Transverse colon (tissue), 4 donors: ENCODE results near the gene GPR78.

ENCODE experiments used
- EP300 ChIP-seq: sonication (generic); formaldehyde crosslinking; IDR thresholded peaks from one replicate; pipeline ENCODE4 v1.6.1; 2017; ENCODE audit warnings: antibody characterized with exemption, low read depth
- POLR2A ChIP-seq: fragments of 450-650 bp; IDR thresholded peaks from one replicate; pipeline ENCODE4 v1.6.1; 2016; ENCODE audit warnings: antibody characterized with exemption, mild to moderate bottlenecking, moderate library complexity
- POLR2AphosphoS5 ChIP-seq, 3 donors: sonication (generic); formaldehyde crosslinking; IDR thresholded peaks; one replicate each; pipeline ENCODE4 v1.6.1; 2016; ENCODE audit warnings: antibody characterized with exemption in 3 of 3
- TF ChIP-seq, protein P1 (sequence below), 5 experiments: fragments of 200-600 bp in 3 of 5; fragments of 450-650 bp in 2 of 5; sonication (generic) in 3 of 5; IDR thresholded peaks; 1 replicate in 2 of 5; 2 replicates in 3 of 5; pipeline ENCODE4 v1.5.1; 2016 to 2017; ENCODE audit warnings: antibody characterized with exemption in 5 of 5, inconsistent platforms in 3 of 5, mild to moderate bottlenecking in 2 of 5, moderate library complexity in 1 of 5

DNA sequence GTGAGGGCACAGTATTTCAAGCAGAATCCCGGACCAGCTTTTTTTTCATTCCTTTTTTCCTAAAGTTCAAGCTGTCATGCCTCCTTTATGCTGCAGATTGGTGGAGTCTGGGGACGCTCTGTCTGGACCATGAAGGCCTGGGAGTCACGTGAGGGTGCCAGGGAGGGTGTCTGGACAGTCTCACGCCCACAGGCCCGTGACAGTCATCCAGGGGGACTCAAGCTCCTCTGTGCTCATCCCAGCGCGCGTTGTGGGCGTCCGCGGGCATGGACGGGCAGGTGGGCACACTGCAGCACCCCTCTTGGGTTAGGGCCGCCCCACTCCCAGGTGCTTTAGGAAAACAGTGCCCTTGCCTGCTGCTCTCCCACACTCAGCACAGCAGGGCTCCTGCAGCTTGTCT lies 17.1 kb downstream of the GPR78 start:
- TF ChIP-seq, protein P1, sequence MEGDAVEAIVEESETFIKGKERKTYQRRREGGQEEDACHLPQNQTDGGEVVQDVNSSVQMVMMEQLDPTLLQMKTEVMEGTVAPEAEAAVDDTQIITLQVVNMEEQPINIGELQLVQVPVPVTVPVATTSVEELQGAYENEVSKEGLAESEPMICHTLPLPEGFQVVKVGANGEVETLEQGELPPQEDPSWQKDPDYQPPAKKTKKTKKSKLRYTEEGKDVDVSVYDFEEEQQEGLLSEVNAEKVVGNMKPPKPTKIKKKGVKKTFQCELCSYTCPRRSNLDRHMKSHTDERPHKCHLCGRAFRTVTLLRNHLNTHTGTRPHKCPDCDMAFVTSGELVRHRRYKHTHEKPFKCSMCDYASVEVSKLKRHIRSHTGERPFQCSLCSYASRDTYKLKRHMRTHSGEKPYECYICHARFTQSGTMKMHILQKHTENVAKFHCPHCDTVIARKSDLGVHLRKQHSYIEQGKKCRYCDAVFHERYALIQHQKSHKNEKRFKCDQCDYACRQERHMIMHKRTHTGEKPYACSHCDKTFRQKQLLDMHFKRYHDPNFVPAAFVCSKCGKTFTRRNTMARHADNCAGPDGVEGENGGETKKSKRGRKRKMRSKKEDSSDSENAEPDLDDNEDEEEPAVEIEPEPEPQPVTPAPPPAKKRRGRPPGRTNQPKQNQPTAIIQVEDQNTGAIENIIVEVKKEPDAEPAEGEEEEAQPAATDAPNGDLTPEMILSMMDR (IDR thresholded peaks at IDR 0.05) = no peak
- no peak for TF ChIP-seq POLR2A
- TF ChIP-seq POLR2AphosphoS5 (IDR thresholded peaks at IDR 0.05) = peak in 1 of 3 donors; percentile 23
- no peak for TF ChIP-seq EP300
